GM12864 (cell line): Measurements from ENCODE around the gene FBXL4.

Experiments used
- DNase-seq: peaks from one replicate; pipeline ENCODE4 v3.0.0-alpha.2; 2011; ENCODE audit warnings: low read depth
- H3K4me3 ChIP-seq: 2 replicates; pipeline ENCODE4 v1.5.1; 2011; ENCODE audit warnings: mild to moderate bottlenecking, low read depth, low read length, control low read depth
- CTCF ChIP-seq: IDR thresholded peaks from 2 replicates; pipeline ENCODE4 v1.5.1; 2011; ENCODE audit warnings: low read depth, mild to moderate bottlenecking, moderate library complexity, low read length, control low read depth, inconsistent platforms; ENCODE audit errors: missing control alignments

Gene FBXL4

GRCh38 chr6:98840996-98841513, 106.7 kb downstream of the FBXL4 start:
- DNase-seq = no peak
- H3K4me3 ChIP-seq = no peak overlapping the region
- TF ChIP-seq CTCF = no peak

DNA sequence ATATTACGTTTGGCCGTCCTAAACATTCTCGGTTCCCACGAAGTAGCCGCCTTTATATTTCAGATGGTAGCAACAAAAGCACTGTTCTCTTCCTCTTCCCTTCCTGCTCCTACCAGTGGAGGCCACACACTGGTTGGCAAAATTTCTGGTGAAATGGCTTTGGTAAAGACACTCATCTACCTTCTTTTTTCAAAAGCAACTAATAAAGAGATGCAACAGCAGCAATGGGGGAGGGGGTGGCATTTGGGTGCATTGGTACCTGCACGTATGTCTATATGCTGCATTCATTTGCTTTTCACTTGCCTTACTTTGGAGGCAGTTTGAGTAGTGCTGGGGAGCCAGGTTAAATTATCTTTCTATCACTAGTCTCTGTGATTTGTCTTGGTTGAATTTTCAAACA, 107.4 kb downstream of the FBXL4 start:
- TF ChIP-seq CTCF = no peak
- no peak for DNase-seq
- H3K4me3 ChIP-seq = no peak overlapping the region

GRCh38 chr6:98839781-98840361, 107.9 kb downstream of the FBXL4 start:
- DNase-seq = no peak
- TF ChIP-seq CTCF = peak; percentile 22
- no peak overlapping the region for H3K4me3 ChIP-seq

DNA sequence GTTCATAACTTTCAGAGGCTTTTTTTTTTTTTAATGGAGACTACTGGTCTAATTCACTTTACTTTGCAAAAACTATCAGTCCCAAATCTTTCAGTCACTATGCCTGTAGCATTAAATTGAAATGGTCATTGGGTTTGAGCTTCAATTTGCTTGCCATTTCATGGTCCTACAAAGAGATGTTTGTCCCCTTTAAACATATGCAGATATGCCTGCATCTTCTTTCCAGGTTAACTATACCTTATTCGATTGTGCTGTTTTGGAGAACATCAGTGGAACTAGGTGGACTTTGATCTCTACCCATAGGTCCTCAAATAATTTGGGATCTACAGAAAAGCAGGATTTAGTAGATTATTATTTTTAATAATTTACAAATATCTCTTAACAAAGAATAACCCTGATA, 108.8 kb downstream of the FBXL4 start:
- H3K4me3 ChIP-seq = no peak overlapping the region
- no peak for DNase-seq
- TF ChIP-seq CTCF = no peak

- TF ChIP-seq CTCF = no peak
- no peak for DNase-seq
- H3K4me3 ChIP-seq = no peak overlapping the region
Measured at GRCh38 chr6:98838032-98838431, 109.7 kb downstream of the FBXL4 start.

- no peak for DNase-seq
- TF ChIP-seq CTCF = no peak
- H3K4me3 ChIP-seq = no peak overlapping the region
Measured at GRCh38 chr6:98836962-98837944, 110.5 kb downstream of the FBXL4 start.
